ENCODE measurements around the gene RAB4A.
A peak's percentile ranks its signal among the peaks of the same experiment; 100 is the strongest.

The RAB4A gene, protein sequence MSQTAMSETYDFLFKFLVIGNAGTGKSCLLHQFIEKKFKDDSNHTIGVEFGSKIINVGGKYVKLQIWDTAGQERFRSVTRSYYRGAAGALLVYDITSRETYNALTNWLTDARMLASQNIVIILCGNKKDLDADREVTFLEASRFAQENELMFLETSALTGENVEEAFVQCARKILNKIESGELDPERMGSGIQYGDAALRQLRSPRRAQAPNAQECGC

DNA sequence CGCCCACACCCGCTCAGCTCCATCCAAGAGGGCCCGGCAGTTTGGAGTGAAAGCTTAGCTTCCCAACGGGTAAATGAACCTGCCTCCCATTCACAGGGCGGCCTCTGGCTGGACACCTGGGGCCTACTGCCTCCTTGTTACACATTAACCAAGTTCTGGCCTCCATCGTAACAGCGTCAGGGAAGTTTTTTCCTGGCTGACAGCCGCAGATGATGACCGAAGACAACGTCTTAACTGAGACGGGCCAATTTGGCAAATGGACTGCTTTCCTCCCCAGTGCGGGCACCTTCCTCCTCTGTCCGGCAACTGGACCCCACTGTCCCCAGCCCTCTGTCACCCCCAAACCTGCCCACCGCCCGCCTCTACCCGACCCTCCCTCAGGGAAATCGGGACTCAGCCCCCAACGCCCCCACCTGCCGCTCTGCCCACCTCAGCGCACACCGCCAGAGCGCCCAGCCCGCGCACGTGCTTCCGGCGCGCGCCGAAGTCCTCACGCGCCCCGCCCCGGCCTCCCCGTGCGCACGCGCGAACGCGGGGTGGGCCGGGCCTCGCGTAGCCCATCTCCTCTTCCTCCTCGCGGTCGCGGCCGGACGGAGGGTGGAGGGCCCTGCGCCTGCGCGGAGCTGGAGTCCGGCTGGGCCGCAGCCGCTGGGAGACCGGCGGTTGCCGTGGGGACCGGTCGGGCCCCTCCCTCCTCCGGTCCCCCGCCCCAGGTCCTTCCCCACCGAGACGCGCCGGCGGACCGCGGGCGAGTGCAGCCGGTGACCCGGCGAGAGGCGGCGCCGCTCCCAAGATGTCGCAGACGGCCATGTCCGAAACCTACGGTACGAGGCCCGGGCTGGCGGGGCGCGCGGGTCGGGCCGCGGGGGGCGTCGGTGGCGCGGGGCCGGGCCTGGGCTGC, at the start of gene RAB4A:
TSS of gene RAB4A (plus strand) at position 565 of the 901 bp plus-strand sequence. CDS start at position 794, 229 bp downstream.
- TF ChIP-seq GATA3 (IDR thresholded peaks at IDR 0.05; ENCODE audit: low read depth, low read length) (no peak), GATA2 (IDR thresholded peaks at IDR 0.05; ENCODE audit: low read depth, low read length) (no peak)

DNA sequence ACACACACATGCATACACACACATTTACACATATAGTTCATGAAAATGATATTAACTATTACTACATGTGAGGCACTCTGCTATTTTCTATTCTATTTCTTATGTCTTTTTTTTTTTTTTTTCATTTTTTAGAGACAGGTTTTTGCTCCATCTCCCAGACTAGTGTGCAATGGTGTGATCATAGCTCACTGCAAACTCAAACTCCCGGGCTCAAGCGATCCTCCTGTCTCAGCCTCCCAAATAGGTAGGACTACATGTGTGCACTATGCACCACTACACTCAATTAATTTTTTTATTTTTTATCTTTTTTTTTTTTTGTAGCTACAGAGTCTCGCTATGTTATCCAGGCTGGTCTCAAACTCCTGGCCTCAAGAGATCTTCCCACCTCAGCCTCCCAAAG, 48.8 kb upstream of the RAB4A start:
- TF ChIP-seq GATA2 (IDR thresholded peaks at IDR 0.05; ENCODE audit: low read depth, low read length) = no peak
- TF ChIP-seq GATA3 (IDR thresholded peaks at IDR 0.05; ENCODE audit: low read depth, low read length) = no peak

DNA sequence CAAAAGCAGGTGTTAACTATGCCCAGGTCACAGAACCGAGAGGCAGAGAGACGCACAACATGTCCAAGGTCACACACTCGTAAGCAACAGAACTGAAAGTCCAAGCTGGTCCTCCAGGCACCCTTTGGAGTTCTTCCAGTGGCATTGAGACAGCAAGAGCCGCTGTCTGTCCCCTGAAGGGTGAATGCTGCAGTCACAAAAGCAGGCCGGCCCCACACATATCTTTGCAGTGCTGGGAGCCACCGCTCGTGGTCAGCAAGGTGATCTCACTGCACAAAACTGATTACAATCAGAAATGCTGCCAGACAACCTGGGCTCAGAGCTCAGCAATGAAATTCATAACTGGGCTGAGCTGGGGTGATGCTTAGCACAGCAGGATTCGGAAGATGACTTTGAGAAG, 47.4 kb upstream of the RAB4A start:
- peak; percentile 92 for TF ChIP-seq GATA2 (IDR thresholded peaks at IDR 0.05; ENCODE audit: low read depth, low read length)
- TF ChIP-seq GATA3 (IDR thresholded peaks at IDR 0.05; ENCODE audit: low read depth, low read length) = 0 out of 2 replicates have a peak, but pooled peaks have one; percentile 59

DNA sequence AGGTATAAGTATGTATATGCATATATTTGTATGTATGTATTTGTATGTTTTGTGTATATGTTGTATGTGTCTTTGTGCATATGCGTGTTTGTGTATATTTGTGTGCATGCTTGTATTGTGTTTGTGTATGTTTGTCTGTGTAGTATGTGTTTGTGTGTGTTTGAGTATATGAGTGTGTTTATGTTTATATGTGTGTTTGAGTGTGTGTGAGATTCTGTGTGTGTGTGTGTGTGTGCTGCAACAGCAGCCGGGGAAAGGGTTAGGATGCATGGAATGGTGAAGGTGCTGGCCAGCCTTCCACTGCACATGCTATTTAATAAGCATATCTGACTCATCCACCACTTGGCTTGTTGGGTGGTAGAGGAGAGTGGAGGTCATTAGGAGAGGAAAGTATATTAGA, 46.6 kb upstream of the RAB4A start:
- TF ChIP-seq GATA2 (IDR thresholded peaks at IDR 0.05; ENCODE audit: low read depth, low read length) (no peak), GATA3 (IDR thresholded peaks at IDR 0.05; ENCODE audit: low read depth, low read length) (no peak)

DNA sequence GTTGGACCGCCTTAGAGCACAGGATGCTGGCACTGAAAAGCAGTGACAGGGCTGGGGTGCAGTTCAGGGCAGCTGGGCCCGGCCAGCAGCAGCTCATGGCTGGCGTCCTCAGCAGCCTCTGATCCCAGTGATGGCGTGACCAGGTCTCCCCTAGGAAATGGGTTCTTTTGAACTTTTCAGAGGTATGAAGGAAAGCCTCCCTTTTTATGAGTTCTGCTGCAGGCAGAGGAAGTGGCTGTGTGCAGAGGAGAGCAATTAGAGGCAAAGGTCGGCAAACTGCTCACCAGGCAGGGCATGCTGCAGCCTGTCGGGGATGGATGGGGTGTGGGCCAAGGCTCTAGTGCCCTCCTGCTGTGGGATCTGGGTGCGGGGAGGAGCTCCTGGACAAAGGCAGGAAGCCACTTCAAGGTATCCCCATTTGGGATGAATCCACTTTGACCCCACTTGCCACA, 45.6 kb upstream of the RAB4A start:
- TF ChIP-seq GATA3 (IDR thresholded peaks at IDR 0.05; ENCODE audit: low read depth, low read length) (no peak), GATA2 (IDR thresholded peaks at IDR 0.05; ENCODE audit: low read depth, low read length) (no peak)

DNA sequence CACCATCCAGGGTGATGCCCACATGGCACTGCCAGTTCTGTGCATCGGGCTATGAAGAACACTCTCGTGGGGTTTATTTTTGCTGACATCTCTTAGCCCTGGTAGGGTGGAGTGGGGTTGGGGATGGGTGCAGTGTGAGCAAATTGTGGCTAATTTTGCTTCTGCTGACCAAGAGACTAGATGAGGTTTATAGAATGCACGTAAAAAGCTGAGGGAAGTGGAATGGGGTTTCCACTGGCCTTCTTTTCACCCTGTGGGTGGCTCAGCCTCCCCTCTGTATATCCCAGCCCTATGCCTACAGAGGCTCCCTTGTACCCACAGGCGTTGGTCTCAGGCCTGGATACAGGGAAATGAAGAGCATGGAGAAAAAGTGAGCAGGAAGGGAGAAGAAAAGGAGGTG, 44.1 kb upstream of the RAB4A start:
- no peak for TF ChIP-seq GATA2 (IDR thresholded peaks at IDR 0.05; ENCODE audit: low read depth, low read length)
- TF ChIP-seq GATA3 (IDR thresholded peaks at IDR 0.05; ENCODE audit: low read depth, low read length) = no peak

DNA sequence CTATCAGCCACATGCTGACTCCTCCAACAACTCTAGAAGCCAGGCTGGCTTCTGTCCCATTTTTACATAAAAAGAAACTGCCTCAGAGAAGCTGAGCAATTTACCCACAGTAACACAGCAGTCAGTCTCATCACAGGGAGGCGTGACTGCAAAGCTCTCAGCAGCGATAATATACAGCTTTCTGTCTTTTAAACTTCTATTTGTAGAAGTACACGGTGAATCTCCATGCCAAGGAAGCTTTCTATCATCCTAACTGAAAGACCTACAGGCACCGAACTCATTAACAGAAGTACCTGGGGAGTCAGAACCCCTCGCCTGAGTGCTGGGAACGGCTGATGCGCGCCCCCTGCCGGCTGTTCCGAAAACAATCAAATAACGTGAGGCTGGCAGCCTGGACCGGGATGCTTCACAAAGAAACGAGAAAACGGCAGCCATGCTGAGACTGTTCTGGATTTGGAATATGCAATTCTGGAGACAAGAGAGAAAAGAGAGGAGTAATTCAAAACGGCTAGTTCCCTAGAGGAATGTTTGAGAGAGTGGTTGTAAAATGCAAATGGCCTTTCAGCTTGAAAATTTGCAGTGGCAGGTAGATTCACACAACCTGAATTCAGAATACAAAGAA, 43.5 kb upstream of the RAB4A start:
- TF ChIP-seq GATA3 (IDR thresholded peaks at IDR 0.05; ENCODE audit: low read depth, low read length) (no peak), GATA2 (IDR thresholded peaks at IDR 0.05; ENCODE audit: low read depth, low read length) (no peak)

DNA sequence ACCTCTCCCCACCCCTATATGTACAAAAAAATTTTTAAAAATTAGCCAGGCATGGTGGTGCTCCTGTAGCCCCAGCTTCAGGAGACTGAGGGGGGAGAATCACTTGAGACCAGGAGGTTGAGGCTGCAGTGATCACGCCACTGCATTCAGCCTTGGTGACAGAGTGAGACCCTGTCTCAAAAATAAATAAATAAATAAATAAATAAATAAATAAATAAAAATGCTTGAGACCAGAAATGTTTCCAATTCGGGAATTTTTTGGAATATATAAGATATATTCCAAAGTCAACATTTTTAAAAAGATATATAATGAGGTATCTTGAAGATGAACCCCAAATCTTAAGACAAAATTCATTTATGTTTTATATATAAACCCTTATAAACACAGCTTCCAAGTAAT, 42.4 kb upstream of the RAB4A start:
- TF ChIP-seq GATA2 (IDR thresholded peaks at IDR 0.05; ENCODE audit: low read depth, low read length) (no peak), GATA3 (IDR thresholded peaks at IDR 0.05; ENCODE audit: low read depth, low read length) (no peak)

DNA sequence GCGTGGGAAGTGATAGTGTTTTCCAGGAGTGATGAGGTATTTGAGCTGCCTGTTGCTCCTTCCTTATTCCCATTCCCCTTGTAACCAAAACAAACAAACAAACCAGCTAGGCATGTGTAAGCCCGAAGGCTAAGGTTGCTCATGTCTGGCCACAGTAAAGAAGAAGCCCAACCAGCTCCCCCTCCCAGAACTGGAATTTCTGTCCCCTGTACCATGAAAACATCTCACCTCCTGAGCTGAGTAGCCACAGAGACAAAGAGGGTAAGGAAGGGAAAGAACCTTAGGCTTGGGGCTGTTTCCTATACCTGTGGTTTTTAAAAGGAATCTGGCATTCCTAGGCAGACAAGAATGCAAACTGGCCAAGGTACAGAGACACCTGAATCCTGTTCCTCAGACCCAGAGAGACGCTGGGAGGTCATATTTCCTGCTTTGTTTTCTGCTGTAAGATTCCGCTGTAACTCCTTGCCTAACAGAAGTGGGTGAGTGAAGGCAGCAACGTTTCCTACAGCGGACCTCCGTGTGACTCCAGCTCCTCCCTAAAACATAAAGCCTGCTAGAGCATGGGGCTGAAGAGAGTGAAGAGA, 41.7 kb upstream of the RAB4A start:
- TF ChIP-seq GATA3 (IDR thresholded peaks at IDR 0.05; ENCODE audit: low read depth, low read length) (no peak), GATA2 (IDR thresholded peaks at IDR 0.05; ENCODE audit: low read depth, low read length) (no peak)

DNA sequence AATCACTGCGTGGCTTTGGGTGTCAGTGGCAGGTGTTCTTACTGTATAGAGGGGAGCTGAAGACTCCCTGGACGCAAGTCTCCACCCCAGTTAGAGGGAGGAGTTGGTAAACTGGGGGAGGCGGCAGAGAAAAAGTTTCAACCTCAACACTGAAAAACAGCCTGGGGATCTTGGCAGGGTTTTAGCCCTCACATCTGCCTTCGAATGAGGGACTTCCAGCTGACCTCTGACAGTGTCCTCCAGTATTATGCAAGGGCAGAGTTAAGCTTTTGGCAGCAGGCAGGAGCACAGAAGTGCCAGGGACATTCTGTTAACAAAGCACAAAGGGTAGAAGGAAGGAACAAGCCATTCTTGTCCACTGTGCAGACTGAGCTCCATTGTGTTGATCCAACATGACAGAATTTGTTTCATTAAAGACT, 41.2 kb upstream of the RAB4A start:
- no peak for TF ChIP-seq GATA2 (IDR thresholded peaks at IDR 0.05; ENCODE audit: low read depth, low read length)
- TF ChIP-seq GATA3 (IDR thresholded peaks at IDR 0.05; ENCODE audit: low read depth, low read length) = no peak

DNA sequence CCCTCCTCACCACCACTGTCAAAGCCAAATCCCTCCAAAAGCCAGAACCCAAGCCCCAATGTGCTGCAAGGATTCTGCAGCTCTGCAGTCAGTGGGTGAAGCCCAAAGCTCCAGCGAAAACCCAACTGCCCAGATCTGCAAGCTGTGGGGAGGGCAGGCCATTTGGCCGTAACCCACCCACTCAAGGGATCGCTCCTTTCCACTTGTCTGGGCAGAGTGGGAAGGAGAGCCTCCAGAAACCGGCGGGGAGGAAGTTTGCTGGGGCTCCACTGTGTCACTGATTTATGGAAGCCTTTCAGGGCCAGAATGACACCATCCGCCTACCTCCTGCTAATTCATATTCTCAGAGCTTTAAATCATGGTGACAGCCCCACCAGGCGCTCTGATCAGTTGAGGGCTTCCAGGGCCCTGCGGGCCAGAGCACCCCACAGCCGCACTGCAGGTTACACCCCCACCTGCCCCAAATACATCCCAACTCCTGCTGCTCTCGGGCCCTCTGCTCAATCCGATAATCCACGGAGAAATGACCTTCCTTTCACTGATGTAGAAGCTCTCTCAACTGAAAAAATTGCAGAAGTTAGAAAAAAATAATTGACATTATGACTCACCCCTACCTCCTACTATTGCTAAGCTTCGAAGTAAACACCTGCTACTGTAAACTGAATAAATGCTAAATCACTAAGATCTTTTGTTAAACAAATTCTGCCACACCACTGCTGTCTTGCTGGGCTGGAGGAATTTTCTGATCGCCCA, 40.6 kb upstream of the RAB4A start:
- TF ChIP-seq GATA2 (IDR thresholded peaks at IDR 0.05; ENCODE audit: low read depth, low read length) (no peak), GATA3 (IDR thresholded peaks at IDR 0.05; ENCODE audit: low read depth, low read length) (no peak)

DNA sequence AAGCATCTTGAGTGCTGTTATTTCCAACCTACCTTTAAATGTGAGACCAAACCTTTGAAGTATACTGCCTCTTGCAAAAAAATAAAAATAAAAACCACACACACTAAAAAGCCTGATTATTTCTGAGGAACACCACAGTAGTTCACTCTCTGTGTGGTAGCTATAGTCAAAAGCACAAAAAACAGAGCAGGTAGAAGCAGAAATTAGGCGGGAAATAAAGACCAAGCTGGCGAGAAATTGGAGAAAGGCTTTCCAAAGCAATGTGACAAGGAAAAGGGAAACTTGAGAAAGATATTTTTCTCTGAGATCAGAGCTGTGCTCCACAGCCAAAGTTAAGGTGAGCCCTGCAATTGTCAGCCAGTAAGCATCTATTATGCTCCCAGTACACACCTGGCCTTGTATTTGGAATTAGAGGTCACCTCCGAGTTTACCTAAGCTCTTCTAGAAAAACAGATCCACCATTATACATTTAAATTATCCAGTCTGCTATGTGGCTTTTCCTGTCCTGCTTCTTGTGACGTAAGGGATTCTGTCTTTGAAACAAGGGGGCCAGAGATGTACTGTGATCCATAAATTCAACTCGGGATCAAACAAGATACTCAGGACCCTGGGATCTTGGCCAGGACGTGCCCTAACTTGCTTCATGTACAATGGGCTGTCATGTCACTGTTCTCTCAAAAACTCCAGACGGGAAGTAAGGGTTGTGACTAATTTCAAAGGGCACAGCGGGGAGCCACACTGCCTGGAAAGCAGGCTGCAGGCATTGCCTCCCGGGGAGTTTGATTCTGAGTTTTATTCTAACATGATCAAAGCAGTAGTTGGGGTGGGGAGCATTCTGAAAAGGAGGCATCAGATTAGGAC, 39.8 kb upstream of the RAB4A start:
- TF ChIP-seq GATA3 (IDR thresholded peaks at IDR 0.05; ENCODE audit: low read depth, low read length) (no peak), GATA2 (IDR thresholded peaks at IDR 0.05; ENCODE audit: low read depth, low read length) (no peak)

DNA sequence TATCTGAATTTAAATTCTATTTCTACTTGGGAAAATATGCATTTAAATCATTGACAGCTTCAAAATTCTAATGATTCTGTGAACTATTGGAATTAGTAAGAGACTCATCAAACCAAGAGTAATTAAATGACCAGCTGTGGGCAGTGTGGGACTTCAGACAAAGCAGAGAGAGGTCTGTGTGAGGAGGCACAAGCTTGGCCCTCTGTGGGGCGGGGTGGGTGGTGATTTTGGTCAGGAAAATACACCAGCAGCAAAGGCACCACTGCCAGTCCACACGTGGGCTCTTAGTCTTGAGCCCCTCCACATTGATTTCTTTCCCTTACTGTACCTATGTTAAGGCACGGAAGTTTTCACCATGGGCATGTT, 39.2 kb upstream of the RAB4A start:
- TF ChIP-seq GATA2 (IDR thresholded peaks at IDR 0.05; ENCODE audit: low read depth, low read length) = no peak
- no peak for TF ChIP-seq GATA3 (IDR thresholded peaks at IDR 0.05; ENCODE audit: low read depth, low read length)
